Iris pigment epithelial cell (primary cell): Measurements from ENCODE around the gene FAM50A.

Experiments
- DNase-seq: peaks from one replicate; pipeline ENCODE4 v3.0.0-alpha.2; 2011; ENCODE audit warnings: low read depth

The FAM50A gene

DNA sequence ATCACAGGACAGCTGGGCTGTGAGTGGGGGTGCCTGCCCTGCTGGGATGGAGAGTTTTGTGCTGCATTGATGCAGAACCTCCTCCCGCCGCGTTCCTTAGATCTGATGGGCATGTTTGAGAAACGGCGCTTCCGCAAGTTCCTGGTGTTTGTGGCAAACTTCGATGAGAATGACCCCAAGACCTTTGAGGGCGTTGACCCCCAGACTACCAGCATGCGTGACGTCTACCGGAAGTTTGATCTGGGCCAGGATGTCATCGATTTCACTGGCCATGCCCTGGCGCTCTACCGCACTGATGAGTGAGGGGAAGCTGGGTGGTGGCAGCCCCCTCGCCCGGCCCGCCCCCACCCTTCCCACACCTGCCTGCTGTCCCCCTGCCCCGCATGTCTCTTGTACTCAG lies 4.1 kb upstream of the FAM50A start:
- no peak for DNase-seq

DNA sequence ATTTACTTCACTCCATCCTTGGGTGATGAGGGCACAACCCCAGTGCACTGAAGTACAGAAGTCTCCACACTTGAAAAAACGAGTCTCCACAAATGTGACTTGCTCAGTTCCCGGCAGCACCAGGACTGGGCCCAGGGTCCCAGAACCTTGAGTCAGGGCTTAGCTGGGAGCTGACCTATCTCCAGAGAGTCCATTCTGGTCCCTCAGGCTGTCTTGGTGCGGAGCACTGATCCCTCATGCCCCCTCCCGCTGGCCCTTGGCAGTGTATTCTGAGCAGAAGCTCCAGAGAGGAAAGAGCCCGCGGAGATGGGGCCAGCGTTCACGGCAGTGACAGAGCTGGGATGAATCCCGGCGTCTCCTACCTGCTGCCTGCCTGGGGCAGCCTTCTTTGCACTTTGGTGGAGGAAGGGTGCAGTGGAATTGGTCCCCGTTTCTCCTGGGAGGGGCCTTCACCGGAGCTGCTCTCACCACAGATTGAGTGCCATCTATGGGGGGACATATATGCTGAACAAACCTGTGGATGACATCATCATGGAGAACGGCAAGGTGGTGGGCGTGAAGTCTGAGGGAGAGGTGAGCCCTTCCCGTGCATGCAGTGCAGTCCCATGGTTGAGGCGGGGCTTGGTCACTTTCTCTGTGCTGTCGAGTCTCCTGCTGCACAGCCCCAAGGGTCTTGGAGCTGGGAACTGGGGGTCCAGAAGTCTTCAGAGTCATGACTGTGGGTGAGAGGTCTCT lies 3.2 kb upstream of the FAM50A start:
- no peak for DNase-seq

DNA sequence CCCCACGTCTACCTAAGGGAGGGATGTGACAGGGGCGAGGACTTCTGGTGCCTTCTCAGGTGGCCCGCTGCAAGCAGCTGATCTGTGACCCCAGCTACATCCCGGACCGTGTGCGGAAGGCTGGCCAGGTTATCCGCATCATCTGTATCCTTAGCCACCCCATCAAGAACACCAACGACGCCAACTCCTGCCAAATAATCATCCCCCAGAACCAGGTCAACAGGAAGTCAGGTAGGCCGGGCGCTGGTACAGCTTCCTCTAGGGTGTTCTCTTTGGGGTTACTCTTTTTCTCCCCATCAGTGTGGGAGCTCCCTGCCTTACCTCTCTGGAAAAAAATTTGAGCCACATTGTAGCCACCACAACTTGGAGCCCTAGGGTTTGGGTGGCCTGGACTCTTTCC lies 2.4 kb upstream of the FAM50A start:
- no peak for DNase-seq

DNA sequence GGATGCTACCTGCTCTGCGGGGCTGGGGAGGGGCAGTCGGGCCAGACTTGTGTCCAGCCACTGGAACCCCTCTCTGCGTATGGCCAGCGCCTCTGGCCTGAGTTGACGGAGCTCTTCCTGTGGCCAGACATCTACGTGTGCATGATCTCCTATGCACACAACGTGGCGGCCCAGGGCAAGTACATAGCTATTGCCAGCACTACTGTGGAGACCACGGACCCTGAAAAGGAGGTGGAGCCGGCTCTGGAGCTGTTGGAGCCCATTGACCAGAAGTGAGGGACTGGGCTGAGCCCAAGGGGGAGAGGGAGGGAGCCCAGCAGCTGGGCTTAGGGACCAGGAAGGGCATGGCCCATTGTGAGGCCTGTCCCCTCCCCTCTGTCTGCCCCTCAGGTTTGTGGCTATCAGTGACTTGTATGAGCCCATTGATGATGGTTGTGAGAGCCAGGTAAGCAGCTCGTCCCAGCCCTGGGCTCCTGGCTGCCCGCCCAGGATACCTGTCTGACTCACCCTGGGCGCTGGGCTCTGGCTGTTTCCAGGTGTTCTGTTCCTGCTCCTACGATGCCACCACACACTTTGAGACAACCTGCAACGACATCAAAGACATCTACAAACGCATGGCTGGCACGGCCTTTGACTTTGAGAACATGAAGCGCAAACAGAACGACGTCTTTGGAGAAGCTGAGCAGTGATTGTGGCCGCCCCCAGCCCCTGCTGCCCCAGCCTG lies 1.8 kb upstream of the FAM50A start:
- no peak for DNase-seq

DNA sequence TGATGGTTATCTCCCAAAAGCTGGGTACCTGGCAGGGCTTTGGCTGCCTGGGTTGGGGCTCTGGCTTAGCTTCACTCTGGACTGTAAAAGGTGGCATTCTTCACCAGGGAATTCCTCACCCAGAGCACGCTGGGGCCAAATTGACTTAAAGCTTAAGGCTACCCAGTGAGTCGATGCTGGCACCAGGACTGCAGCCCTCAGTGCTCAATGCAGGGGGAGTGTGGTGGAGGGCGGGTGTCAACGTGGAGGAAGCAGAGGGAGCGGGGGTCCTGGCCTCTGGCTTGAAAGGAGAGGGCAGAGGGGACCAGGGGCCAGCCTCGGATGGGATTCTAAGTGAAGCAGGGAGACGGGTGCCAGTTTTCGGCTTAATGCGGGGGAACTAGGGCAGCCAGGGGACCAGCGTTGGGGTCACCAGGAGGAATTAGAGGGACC lies 446 bp upstream of the FAM50A start:
- no peak for DNase-seq

DNA sequence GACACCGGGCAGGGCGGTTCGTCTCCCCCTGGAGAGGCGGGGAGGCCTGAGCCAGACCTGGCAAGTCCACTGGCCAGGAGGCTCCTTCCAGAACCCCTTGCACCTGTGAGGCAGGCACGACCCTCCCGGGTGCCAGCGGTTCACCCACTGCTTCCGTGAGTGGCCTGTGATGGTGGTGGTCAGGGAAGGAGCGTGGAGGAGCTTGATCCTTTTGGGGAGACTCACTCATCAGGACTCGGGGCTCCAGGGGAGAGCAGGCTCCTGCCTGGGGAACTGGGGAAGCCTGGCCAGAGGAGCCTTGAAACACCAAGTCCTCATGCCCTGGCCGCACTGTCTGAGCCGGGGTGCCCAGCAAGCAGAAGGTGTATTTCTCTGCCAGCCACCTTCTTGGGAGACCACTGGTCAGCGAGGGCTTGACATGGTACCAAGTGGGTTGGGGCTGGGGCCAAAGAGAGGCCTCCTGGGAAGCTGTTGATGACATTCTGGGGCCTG lies 860 bp downstream of the FAM50A start:
- no peak for DNase-seq

DNA sequence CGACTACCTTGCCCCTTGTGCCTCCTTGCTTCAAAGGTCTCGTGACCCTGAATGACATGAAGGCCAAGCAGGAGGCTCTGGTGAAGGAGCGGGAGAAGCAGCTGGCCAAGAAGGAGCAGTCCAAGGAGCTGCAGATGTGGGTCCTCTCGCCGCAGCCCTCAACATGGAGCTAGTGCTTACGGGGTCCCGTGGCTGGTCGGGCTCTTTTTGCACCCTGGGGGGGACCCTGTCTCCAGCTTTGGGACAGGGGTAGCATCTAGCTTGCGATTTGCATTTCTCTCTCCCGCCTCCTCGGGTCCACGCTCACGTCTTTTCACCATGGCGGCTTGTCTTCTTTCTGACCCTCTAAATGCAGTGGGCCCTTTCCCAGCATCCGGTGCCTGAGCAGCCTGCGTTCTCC lies 1.8 kb downstream of the FAM50A start:
- no peak for DNase-seq

DNA sequence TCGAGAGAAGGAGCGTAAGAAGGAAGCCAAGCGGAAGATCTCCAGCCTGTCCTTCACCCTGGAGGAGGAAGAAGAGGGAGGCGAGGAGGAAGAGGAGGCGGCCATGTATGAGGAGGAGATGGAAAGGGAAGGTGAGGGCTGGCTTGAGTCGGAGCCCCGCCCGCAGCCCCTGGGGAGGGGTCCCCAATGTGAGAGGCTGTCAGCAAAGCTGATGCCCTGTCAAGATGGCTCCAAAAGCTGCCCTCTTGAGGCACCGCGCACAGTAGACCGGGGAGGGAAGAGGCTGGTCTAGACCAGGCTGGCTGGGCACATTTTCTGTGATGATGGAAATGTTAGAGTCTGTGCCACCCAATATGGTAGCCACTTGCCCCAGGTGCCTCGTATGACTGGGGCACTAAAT lies 2.5 kb downstream of the FAM50A start:
- DNase-seq = no peak

DNA sequence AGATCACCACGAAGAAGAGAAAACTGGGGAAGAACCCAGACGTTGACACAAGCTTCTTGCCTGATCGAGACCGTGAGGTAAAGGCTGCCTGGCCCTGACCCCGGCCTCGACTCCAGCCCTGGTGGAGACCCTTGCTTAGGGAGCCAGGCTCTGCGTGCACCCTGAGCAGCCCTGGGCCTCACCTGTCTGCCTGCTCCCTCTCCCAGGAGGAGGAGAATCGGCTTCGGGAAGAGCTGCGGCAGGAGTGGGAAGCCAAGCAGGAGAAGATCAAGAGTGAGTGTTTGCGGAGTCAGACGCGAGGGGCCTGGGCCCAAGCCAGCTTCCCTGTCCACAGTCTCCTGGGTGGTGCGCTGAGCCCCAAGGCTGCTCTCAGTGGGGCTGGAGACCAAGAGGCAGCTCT lies 4.5 kb downstream of the FAM50A start:
- DNase-seq = no peak

DNA sequence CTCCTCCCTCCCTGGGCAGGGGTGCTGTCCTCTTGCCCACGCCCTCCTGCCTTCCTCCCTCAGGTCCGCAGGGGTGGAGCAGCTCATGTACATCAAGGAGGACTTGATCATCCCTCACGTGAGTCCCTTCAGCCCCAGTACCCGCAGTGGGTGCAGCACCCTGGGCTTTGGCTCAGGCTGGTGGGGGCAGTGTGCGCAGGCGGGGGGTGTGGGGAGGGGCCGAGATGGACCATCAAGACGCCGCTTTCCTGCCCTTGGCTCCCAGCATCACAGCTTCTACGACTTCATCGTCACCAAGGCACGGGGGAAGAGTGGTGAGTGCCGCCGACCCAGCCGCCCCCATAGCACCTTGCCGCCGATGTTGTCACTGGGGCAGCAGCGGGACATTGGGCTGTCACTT lies 5.7 kb downstream of the FAM50A start:
- no peak for DNase-seq

DNA sequence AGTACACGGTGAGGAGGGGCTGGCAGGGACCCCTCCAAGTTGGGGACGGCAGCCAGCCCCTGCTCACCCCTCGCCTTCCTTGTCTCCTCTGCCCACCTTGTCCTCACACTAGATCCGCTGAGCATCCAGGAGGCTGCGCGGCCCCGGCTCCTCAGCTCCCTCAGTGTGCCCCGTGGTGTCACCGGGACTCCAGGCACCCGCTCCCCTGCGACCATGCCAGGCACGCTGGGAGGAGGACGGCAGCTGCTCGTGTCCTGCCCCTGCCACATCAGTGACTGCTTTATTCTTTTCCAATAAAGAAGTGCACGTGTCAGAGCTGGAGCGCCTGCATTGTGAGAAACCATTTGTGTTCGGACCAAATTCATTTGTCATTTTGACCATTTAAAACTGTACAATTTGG lies 6.4 kb downstream of the FAM50A start:
- DNase-seq = no peak

DNA sequence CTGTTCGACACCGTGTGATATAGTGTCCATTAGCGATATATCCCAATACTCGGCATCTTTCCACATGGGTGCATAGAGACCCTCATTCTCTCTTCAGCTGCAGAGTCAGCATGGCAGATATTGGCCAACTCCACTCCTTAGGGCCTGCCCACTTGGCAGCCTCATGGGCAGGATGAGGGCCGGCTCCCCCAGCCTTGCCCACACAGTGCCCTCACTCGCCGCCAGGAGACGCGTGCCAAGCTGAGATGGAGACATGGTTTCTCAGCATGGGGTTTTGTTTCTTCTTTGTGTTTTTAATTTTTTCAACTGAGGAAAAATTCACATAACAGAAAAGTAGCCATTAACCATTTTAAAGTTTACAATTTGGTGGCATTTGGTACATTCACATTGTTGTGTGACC lies 8.9 kb downstream of the FAM50A start:
- DNase-seq = no peak

DNA sequence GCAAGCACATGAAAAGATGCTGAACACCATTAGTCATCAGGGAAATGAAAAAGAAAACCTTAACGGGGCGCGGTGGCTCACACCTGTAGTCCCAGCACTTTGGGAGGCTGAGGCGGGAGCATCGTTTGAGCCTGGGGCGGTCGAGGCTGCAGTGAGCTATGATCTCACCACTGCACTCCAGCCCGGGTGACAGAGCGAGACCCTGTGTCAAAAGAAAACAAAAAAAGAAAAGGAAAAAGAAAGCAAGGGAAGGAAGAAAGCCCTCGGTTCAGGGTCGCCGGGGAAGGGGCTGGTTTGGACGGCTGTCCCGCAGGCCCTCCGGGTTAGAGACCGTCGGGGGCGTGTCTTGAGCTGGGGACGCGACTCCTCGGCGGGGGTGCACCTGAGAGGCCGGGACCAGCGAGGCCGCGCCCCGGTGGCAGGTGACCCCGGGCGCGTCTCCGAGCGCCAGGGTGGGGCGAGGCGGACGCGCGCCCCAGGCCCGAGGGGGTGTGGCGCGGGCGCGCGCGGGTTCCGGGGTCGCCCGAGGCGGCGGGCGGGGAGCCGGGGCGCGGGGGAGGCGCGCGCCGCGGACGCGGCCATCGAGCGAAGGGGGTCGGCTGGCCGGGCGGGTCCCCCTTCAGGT lies 13.7 kb downstream of the FAM50A start:
- DNase-seq = no peak

DNA sequence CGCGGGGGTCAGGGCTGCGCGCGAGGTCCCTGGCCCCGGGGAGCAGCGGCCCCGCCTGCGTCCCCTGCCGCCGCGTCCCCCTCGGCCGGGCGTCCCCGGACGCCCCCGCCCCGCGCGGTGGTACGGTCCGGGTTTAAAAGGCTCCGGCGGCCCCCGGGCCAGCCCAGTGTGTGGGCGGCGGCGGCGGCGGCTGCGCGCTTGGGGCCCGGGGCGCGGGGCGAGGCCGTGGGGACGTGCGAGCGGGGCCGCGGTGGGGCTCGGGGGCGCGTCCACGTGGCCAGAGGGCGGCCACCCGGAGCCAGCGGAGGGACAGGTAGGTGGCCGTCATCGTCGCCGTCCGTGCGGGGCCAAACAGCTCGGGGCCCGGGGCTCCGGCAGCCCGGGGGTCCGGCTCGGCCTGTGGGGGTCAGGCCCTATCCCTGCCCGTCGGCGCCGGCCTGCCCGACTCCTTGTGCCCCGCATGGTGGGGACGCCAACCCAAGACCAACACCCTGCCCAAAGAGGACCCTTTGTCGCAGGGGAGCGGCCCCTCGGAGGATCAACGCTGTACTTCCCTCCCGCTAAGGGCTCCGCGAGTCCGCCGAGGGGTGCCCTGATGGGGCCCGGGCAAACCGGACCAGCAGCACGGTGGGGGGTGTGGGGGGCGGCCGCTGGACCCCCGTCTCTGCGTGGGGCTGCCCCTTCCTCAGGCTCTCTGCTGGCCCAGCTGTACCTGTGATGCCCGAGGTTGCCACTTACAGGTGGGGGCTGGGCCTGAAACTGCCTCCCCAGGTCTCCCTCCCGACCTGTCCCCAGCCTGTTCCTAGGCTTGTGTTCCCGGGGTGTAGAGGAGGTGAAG lies 14.4 kb downstream of the FAM50A start, which contains the start of gene PLXNA3:
TSS of gene PLXNA3 (plus strand) at position 166 of the 838 bp plus-strand sequence. CDS start 1,903 bp downstream, outside the sequence.
- no peak for DNase-seq

DNA sequence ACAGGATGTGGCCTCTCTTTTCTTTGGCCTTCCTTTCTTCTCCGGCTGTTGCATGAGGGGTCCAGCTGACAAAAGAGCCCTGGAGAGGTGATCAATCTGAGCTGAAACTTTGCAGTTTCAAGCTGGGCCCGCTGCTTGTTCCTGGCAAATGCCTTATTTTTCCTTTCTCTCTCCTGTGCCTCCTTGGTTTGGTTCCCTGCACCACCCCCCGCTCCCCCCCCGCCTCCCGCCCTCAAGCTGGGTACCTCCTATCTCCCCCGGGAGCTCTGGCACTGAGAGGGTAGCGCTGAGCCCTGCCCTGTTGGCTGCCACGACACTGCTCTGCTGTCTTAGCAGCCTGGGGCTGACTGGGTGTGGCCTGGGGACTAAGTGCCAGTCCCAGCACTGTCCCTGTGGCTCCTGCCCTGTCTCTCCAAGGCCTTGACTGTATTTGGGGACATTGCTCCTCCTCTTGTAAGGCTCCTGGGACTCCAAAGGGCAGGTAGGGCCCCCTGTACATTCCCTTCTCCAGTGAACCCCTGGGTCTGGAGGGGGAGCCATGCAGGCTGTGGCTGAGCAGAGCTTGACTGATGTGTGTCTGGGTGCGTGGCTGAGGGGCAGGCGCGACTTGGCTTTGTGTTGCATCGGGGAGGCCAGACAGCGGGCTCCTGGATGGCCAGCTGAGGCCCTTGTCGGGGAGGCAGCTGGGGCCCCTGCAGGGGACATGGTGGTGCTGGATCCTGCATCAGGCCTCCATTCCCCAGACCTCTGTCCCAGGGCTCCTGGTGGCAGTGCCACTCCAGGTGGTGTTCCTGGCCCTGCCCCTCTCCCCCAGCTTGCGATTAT lies 15.2 kb downstream of the FAM50A start:
- no peak for DNase-seq

DNA sequence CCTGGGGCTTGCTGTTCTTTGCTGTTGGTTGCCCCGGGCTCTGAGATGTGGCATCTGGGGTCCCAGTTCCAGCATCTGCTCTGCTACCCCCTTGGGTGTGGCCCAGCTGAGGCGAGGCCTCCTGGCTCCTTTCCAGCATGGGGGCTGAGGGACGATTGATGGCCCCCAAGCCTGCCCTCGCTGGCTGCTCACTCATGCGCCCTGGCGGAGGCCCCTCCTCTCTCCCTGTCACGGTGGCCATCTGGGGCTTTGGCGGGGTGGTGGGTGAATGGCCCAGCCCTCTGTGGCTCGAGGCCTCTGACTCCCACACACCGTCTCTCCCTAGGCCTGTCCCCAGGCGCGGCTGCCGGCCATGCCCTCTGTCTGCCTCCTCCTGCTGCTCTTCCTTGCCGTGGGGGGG lies 15.9 kb downstream of the FAM50A start:
- no peak for DNase-seq

DNA sequence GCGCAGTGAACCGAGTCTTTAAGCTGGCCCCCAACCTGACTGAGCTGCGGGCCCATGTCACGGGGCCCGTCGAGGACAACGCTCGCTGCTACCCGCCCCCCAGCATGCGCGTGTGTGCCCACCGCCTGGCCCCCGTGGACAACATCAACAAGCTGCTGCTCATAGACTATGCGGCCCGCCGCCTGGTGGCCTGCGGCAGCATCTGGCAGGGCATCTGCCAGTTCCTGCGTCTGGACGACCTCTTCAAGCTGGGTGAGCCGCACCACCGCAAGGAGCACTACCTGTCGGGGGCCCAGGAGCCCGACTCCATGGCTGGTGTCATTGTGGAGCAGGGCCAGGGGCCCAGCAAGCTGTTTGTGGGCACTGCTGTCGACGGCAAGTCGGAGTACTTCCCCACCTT lies 16.4 kb downstream of the FAM50A start:
- no peak for DNase-seq

DNA sequence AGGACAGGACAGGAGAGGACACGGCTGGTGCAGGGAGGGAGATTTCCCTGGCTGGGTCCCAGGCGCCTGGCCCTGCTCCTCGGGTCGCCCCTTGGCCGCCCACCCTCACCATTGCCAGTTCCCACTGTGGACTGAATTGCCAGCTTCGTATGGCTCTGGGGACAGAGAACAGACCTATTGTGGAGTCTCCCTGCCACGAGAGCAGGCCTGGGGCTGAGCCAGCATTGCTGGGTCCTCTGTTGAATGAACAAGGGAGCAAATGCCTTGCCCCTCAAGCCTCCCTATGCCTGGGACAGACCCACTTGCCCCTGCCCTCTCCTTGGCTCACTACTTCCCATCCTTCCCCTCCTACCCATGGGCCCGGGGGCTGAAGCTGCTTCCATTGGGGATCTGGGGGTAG lies 18.5 kb downstream of the FAM50A start:
- no peak for DNase-seq

DNA sequence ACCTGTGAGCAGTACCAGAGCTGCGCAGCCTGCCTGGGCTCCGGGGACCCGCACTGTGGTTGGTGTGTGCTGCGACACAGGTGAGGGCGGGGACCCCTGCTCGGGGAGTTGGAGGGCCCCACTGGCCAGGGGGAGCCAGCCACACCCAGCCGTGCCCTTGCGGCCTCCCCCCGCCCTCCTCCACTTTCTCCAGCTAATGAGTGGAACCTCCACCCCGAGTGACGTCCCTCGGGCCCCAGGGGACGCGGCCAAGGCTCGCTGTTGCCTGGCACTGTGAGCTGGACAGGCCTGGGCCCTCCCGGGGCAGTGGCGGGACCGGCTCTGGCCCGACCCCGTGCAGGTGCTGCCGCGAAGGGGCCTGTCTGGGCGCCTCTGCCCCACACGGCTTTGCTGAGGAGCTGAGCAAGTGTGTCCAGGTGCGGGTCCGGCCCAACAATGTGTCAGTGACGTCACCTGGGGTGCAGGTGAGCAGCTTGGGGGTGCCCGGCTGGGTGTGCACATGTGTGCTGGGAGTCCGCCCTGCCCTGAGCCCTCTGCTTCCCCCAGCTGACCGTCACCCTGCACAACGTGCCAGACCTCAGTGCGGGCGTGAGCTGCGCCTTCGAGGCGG lies 19.8 kb downstream of the FAM50A start:
- DNase-seq = no peak

DNA sequence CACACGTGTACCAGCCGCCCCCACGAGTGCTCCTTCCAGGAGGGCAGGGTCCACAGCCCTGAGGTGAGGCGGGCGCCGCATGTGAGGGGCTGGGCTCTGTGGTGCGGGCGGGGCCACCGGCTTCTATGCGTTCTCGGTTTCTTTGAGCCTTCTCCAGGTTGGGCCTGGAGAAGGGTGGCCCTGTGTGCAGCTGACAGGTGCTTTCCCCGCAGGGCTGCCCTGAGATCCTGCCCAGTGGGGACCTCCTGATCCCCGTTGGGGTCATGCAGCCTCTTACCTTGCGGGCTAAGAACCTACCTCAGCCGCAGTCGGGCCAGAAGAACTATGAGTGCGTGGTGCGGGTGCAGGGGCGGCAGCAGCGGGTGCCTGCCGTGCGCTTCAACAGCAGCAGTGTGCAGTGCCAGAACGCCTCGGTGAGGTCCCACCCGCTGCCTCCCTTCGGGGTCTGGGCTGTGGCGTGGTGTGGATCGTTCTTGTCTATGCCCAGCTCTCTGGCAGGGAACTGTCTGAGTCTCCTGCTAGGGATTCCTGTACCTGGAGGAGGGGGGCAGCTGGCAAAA lies 20.9 kb downstream of the FAM50A start:
- DNase-seq = no peak
